Panc1 (cell line): Measurements from ENCODE around the gene LIPM. TPM values are rescaled to one million over a fixed set of nuclear protein-coding genes. Genes with fewer than 3 reads are reported as not detected.

Source experiments
- ATAC-seq: fragments of 200-7000 bp; cut with Tn5 transposase; 2 replicates; pipeline ENCODE4 v1.9.1; 2020; ENCODE audit warnings: mild to moderate bottlenecking, moderate library complexity
- BruUV-seq: library from RNA; stranded (reverse); fragments of 400-500 nt; replicated peaks from 2 replicates; lab custom pipeline; 2021; lab: Mats Ljungman, UMichigan
- CTCF ChIA-PET: fragments of 300-600 bp; sonication (Branson Sonifier 250); formaldehyde crosslinking; loops from one replicate; lab custom pipeline; 2022; ENCODE audit warnings: antibody characterized with exemption; lab: Charles Lee
- POLR2A ChIA-PET: fragments of 300-600 bp; sonication (Branson Sonifier 250); formaldehyde crosslinking; loops from one replicate; lab custom pipeline; 2022; ENCODE audit warnings: antibody characterized with exemption; lab: Charles Lee
- DNase-seq: peaks from one replicate; pipeline ENCODE4 v3.0.0-alpha.2; 2010; ENCODE audit warnings: low read depth, low spot score
- H3K27ac ChIP-seq: 2 replicates; pipeline ENCODE4 v1.5.1; 2011; ENCODE audit warnings: mild to moderate bottlenecking, low read length, inconsistent platforms
- H3K27me3 ChIP-seq: fragments of 200-500 bp; sonication (Bioruptor generic); 2 replicates; pipeline ENCODE4 v1.6.0; 2014; ENCODE audit warnings: low read length, inconsistent platforms; ENCODE audit not compliant: control insufficient read depth, insufficient read depth
- H3K36me3 ChIP-seq: fragments of 200-500 bp; sonication (Bioruptor generic); 2 replicates; pipeline ENCODE4 v1.5.1; 2014; ENCODE audit warnings: inconsistent platforms, mild to moderate bottlenecking, low read length, moderate library complexity; ENCODE audit not compliant: control insufficient read depth, insufficient read depth
- H3K4me1 ChIP-seq: 2 replicates; pipeline ENCODE4 v1.5.1; 2011; ENCODE audit warnings: inconsistent platforms, mild to moderate bottlenecking, low read length, moderate library complexity; ENCODE audit not compliant: control insufficient read depth, insufficient read depth
- H3K4me3 ChIP-seq, 2 experiments: 2 replicates each; pipeline ENCODE4 v1.5.1; 2011 to 2012; ENCODE audit warnings: low read depth in 2 of 2, low read length in 2 of 2, mild to moderate bottlenecking in 2 of 2, inconsistent platforms in 1 of 2, moderate library complexity in 1 of 2
- H3K9me3 ChIP-seq: fragments of 200-500 bp; sonication (Bioruptor generic); 2 replicates; pipeline ENCODE4 v1.5.1; 2014; ENCODE audit warnings: low read depth, mild to moderate bottlenecking, inconsistent platforms, low read length, moderate library complexity; ENCODE audit not compliant: control insufficient read depth, insufficient read depth
- POLR2AphosphoS5 ChIP-seq: IDR thresholded peaks from 2 replicates; pipeline ENCODE4 v1.6.1; 2012; ENCODE audit warnings: mild to moderate bottlenecking, low read depth, low read length, moderate library complexity
- REST ChIP-seq, 2 experiments: IDR thresholded peaks; 2 replicates each; pipeline ENCODE4 v1.6.1; 2011 to 2012; ENCODE audit warnings: low read depth in 2 of 2, control low read depth in 1 of 2, low read length in 1 of 2, mild to moderate bottlenecking in 1 of 2, moderate library complexity in 1 of 2; ENCODE audit not compliant: insufficient read depth in 1 of 2
- SIN3A ChIP-seq: IDR thresholded peaks from 2 replicates; pipeline ENCODE4 v1.6.1; 2012; ENCODE audit warnings: low read depth, mild to moderate bottlenecking, low read length, moderate library complexity, borderline replicate concordance; ENCODE audit not compliant: insufficient read depth
- TCF7L2 ChIP-seq: IDR thresholded peaks from 2 replicates; pipeline ENCODE4 v1.6.1; 2011; ENCODE audit warnings: mild to moderate bottlenecking, low read depth, low read length, inconsistent platforms
- in situ Hi-C: cut with HindIII; loops from 2 replicates; pipeline ENCODE4 v1.10.0; 2016; ENCODE audit warnings: low sequenced_read_pairs, low pct_unique_long_range_greater_than_20kb
- intact Hi-C: fragments of 100-400 bp; cut with micrococcal nuclease; formaldehyde crosslinking; loops from one replicate; pipeline ENCODE4 v1.10.0; 2022; ENCODE audit not compliant: unreplicated experiment
- total RNA-seq: library from RNA; stranded (reverse); gene quantifications from one replicate; pipeline ENCODE4 v1.2.1, GENCODE V29; 2021; ENCODE audit not compliant: unreplicated experiment
- TF ChIP-seq, protein P1 (sequence below): fragments of 450-650 bp; IDR thresholded peaks from 2 replicates; pipeline ENCODE4 v1.5.1; 2017; ENCODE audit warnings: mild to moderate bottlenecking

LIPM gene
- total RNA-seq, 1 experiment from 2014 or later, result not detected

DNA sequence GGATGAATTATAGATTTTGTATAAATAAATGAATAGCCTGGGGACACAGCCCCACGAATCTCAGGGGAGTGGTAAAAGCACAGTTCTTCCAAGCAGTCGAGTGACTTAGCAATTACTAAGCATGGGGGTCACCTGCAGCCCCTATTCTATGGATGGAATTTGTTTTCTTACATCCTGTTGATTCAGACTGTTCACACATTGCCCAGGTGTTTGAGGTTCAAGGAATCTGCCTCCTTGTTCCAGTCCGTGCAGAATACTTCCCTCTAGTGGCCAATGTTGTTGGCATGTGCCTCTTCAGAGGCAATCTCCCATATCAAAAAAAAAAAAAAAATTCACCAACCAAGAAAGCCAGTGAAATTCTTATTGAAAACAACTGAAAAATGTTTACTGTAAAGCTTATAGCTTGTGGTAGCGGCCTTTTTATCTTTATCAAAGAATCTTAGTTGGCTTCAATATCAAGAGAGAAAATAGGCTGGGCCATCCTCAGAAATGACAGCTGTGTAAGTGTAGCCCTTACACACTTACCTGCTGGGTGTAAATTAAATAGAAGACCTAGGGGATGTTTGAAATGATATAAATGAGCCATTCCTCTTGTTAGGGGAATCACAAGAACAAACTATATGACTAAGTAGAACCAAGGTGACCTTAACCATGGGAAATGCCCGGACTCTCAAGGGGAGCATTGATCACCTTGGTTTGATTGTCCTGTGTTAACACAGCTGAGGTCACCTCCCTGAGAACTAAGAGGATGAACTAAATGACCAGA is 7.8 kb downstream of the LIPM start:
- DNase-seq, result peak; percentile 33
- ChIA-PET CTCF (interaction anchor here (0.6 to 0.9 kb wide), 8 partner anchors 16 to 1745 kb away, joined by 3 to 12 read pairs (median 5); no protein-coding TSS in a partner anchor), POLR2A (no interaction called here)
- no TSS peak for BruUV-seq
- Histone ChIP-seq H3K27me3 (no peaks in the 10 kb centered on the region), H3K36me3 (no peaks in the 10 kb centered on the region), H3K4me3 (no peak overlapping the region; a peak in 1 of 4 replicates), H3K4me1 (no peaks in the 10 kb centered on the region), H3K27ac (no peak overlapping the region; the same call in 1 of the 2 replicates), H3K9me3 (no peaks in the 10 kb centered on the region)
- ATAC-seq, result peak; percentile 91
- TF ChIP-seq, protein P1, sequence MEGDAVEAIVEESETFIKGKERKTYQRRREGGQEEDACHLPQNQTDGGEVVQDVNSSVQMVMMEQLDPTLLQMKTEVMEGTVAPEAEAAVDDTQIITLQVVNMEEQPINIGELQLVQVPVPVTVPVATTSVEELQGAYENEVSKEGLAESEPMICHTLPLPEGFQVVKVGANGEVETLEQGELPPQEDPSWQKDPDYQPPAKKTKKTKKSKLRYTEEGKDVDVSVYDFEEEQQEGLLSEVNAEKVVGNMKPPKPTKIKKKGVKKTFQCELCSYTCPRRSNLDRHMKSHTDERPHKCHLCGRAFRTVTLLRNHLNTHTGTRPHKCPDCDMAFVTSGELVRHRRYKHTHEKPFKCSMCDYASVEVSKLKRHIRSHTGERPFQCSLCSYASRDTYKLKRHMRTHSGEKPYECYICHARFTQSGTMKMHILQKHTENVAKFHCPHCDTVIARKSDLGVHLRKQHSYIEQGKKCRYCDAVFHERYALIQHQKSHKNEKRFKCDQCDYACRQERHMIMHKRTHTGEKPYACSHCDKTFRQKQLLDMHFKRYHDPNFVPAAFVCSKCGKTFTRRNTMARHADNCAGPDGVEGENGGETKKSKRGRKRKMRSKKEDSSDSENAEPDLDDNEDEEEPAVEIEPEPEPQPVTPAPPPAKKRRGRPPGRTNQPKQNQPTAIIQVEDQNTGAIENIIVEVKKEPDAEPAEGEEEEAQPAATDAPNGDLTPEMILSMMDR, result peak; percentile 88
- TF ChIP-seq SIN3A, result no peak
- intact Hi-C loops, result loop anchor here (1.0 to 5.0 kb wide), 3 partner anchors 123 to 245 kb away; partner anchors contain the start of gene LIPJ
- in situ Hi-C loops, result no loop called here

DNA sequence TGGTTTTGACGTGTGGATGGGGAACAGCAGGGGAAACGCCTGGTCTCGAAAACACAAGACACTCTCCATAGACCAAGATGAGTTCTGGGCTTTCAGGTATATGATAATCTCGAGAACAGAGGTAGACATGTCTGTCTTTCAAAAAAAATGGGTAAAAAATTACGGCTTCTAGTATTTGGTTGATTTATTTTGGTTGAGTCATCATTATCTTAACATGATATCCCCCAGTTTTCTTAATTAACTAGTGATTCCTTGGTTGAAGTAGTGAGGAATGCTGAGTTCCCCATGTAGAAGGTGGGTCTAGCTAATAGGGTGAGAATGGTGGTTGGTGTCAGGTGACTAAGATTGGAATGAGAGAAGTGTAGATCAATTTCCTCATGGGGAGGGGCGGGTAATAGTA is 10.7 kb downstream of the LIPM start:
- DNase-seq (no peak), ATAC-seq (no peak)
- no peaks in the 10 kb centered on the region for H3K4me1 ChIP-seq
- in situ Hi-C loops (no loop called here), intact Hi-C loops (loop anchor here (5.0 kb wide), 2 partner anchors 126 to 226 kb away; partner anchors contain the start of gene LIPJ)
- TF ChIP-seq, protein P1, result no peak
- no peak for TF ChIP-seq TCF7L2
- no peak for TF ChIP-seq SIN3A
- no peak for TF ChIP-seq REST (IDR thresholded peaks at IDR 0.05; ENCODE audit: insufficient read depth in 1 of 2, low read depth in 2 of 2, low read length in 1 of 2)
- TF ChIP-seq POLR2AphosphoS5, result no peak
- CTCF ChIA-PET, result no interaction called here
- H3K36me3 ChIP-seq, result no peaks in the 10 kb centered on the region
- no peak overlapping the region for H3K4me3 ChIP-seq
- 0 out of 2 replicates have a peak, but pooled peaks cover 2% of the 10 kb centered on the region for H3K27me3 ChIP-seq
- no TSS peak for BruUV-seq
- H3K27ac ChIP-seq, result no peak overlapping the region
- no peaks in the 10 kb centered on the region for H3K9me3 ChIP-seq
- POLR2A ChIA-PET, result no interaction called here
